ENCODE data around the gene SUPT16H. TPM values are rescaled to one million over a fixed set of nuclear protein-coding genes. Genes with fewer than 3 reads are reported as not detected.

The SUPT16H gene
- total and polyA plus RNA-seq, 5 donors from 2014 or later, result 49.7 to 65.5 (median 63.6) TPM

DNA sequence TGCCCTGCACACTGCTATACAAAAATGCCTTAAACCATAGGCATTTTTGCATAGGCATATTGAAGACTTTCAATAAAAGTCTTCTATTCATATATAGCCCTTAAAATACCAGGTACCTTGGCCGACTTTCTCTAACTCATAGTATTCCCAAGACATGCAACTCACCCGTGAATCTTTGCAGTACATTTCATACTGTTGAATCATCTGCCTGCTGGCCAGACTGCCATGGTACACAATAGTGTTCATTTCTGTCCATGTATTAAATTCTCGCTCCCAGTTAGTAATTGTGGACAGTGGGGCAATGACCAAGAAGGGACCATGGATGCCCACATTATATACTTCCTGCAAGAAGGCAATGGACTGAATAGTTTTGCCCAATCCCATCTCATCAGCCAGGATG is 24.3 kb upstream of the SUPT16H start:
- Mint-ChIP-seq H3K9me3 (no peaks in the 10 kb centered on the region), H3K27me3 (no peaks in the 10 kb centered on the region), H3K36me3 (peaks cover 71% of the 10 kb centered on the region), H3K4me3 (no peak overlapping the region), H3K27ac (no peak overlapping the region), H3K4me1 (peaks cover 0 to 8% (median 2%) of the 10 kb centered on the region in 4 donors)
- Histone ChIP-seq H3K27ac (ENCODE audit: insufficient read depth, low read length, poor library complexity, severe bottlenecking) (no peak overlapping the region), H3K9me3 (ENCODE audit: control insufficient read depth in 2 of 2, low read length in 2 of 2) (no peaks in the 10 kb centered on the region), H3K27me3 (ENCODE audit: control insufficient read depth, insufficient read depth, low read length) (no peaks in the 10 kb centered on the region), H3K4me1 (ENCODE audit: control insufficient read depth, insufficient read depth, low read length, poor library complexity, severe bottlenecking) (no peaks in the 10 kb centered on the region), H3K4me3 (ENCODE audit: low read depth, low read length) (no peak overlapping the region), H3K36me3 (ENCODE audit: control insufficient read depth, insufficient read depth, low read length) (peaks cover 92% of the 10 kb centered on the region)
- ATAC-seq (ENCODE audit: low read depth in 2 of 2) (no peak), DNase-seq (no peak)

GRCh38 chr14:21406213-21406612 is 22.4 kb upstream of the SUPT16H start:
- DNase-seq (no peak), ATAC-seq (ENCODE audit: low read depth in 2 of 2) (no peak)
- Histone ChIP-seq H3K4me3 (ENCODE audit: low read depth, low read length) (no peak overlapping the region), H3K9me3 (ENCODE audit: control insufficient read depth in 2 of 2, low read length in 2 of 2) (no peaks in the 10 kb centered on the region), H3K27ac (ENCODE audit: insufficient read depth, low read length, poor library complexity, severe bottlenecking) (no peak overlapping the region), H3K4me1 (ENCODE audit: control insufficient read depth, insufficient read depth, low read length, poor library complexity, severe bottlenecking) (no peaks in the 10 kb centered on the region), H3K27me3 (ENCODE audit: control insufficient read depth, insufficient read depth, low read length) (no peaks in the 10 kb centered on the region), H3K36me3 (ENCODE audit: control insufficient read depth, insufficient read depth, low read length) (peaks cover 93% of the 10 kb centered on the region)
- H3K4me1 Mint-ChIP-seq, result peaks cover 0 to 8% (median 3%) of the 10 kb centered on the region in 4 donors
- no peaks in the 10 kb centered on the region for H3K27me3 Mint-ChIP-seq
- no peak overlapping the region for H3K27ac Mint-ChIP-seq
- peaks cover 72% of the 10 kb centered on the region for H3K36me3 Mint-ChIP-seq
- H3K4me3 Mint-ChIP-seq, result no peak overlapping the region
- H3K9me3 Mint-ChIP-seq, result no peaks in the 10 kb centered on the region

- peaks cover 72% of the 10 kb centered on the region for H3K36me3 Mint-ChIP-seq
- Histone ChIP-seq H3K4me3 (ENCODE audit: low read depth, low read length) (no peak overlapping the region), H3K36me3 (ENCODE audit: control insufficient read depth, insufficient read depth, low read length) (peaks cover 93% of the 10 kb centered on the region), H3K27me3 (ENCODE audit: control insufficient read depth, insufficient read depth, low read length) (no peaks in the 10 kb centered on the region), H3K9me3 (ENCODE audit: control insufficient read depth in 2 of 2, low read length in 2 of 2) (no peaks in the 10 kb centered on the region), H3K27ac (ENCODE audit: insufficient read depth, low read length, poor library complexity, severe bottlenecking) (no peak overlapping the region), H3K4me1 (ENCODE audit: control insufficient read depth, insufficient read depth, low read length, poor library complexity, severe bottlenecking) (no peaks in the 10 kb centered on the region)
- H3K27me3 Mint-ChIP-seq, result no peaks in the 10 kb centered on the region
- H3K9me3 Mint-ChIP-seq, result no peaks in the 10 kb centered on the region
- no peak for ATAC-seq (ENCODE audit: low read depth in 2 of 2)
- peak overlapping the region in 2 of 3 donors; percentile 52 to 56 for H3K27ac Mint-ChIP-seq
- DNase-seq, result peak in 1 of 3 donors; percentile 23
- peaks cover 0 to 4% (median under 1%) of the 10 kb centered on the region in 4 donors for H3K4me1 Mint-ChIP-seq
- H3K4me3 Mint-ChIP-seq, result no peak overlapping the region
These were observed 21.3 kb upstream of the SUPT16H start for GRCh38 chr14:21405097-21405496.

GRCh38 chr14:21399311-21399870 is 15.6 kb upstream of the SUPT16H start:
- H3K9me3 ChIP-seq (ENCODE audit: control insufficient read depth in 2 of 2, low read length in 2 of 2), result no peaks in the 10 kb centered on the region
- no peak overlapping the region for H3K27ac Mint-ChIP-seq
- DNase-seq, result no peak
- no peak for ATAC-seq (ENCODE audit: low read depth in 2 of 2)
- H3K27ac ChIP-seq (ENCODE audit: insufficient read depth, low read length, poor library complexity, severe bottlenecking), result no peak overlapping the region
- no peaks in the 10 kb centered on the region for H3K27me3 Mint-ChIP-seq
- peaks cover 0 to 2% (median 0%) of the 10 kb centered on the region in 4 donors for H3K4me1 Mint-ChIP-seq
- peaks cover 91% of the 10 kb centered on the region for H3K36me3 ChIP-seq (ENCODE audit: control insufficient read depth, insufficient read depth, low read length)
- no peak overlapping the region for H3K4me3 ChIP-seq (ENCODE audit: low read depth, low read length)
- no peaks in the 10 kb centered on the region for H3K4me1 ChIP-seq (ENCODE audit: control insufficient read depth, insufficient read depth, low read length, poor library complexity, severe bottlenecking)
- H3K9me3 Mint-ChIP-seq, result no peaks in the 10 kb centered on the region
- H3K27me3 ChIP-seq (ENCODE audit: control insufficient read depth, insufficient read depth, low read length), result no peaks in the 10 kb centered on the region
- H3K36me3 Mint-ChIP-seq, result peaks cover 56% of the 10 kb centered on the region
- no peak overlapping the region for H3K4me3 Mint-ChIP-seq

GRCh38 chr14:21398901-21399300 is 15.1 kb upstream of the SUPT16H start:
- ATAC-seq (ENCODE audit: low read depth in 2 of 2) (no peak), DNase-seq (no peak)
- Mint-ChIP-seq H3K36me3 (peaks cover 58% of the 10 kb centered on the region), H3K4me3 (no peak overlapping the region), H3K9me3 (no peaks in the 10 kb centered on the region), H3K4me1 (peaks cover 0 to 2% (median 0%) of the 10 kb centered on the region in 4 donors), H3K27me3 (no peaks in the 10 kb centered on the region), H3K27ac (no peak overlapping the region)
- no peak overlapping the region for H3K4me3 ChIP-seq (ENCODE audit: low read depth, low read length)
- H3K4me1 ChIP-seq (ENCODE audit: control insufficient read depth, insufficient read depth, low read length, poor library complexity, severe bottlenecking), result no peaks in the 10 kb centered on the region
- peaks cover 96% of the 10 kb centered on the region for H3K36me3 ChIP-seq (ENCODE audit: control insufficient read depth, insufficient read depth, low read length)
- H3K27me3 ChIP-seq (ENCODE audit: control insufficient read depth, insufficient read depth, low read length), result no peaks in the 10 kb centered on the region
- no peaks in the 10 kb centered on the region for H3K9me3 ChIP-seq (ENCODE audit: control insufficient read depth in 2 of 2, low read length in 2 of 2)
- H3K27ac ChIP-seq (ENCODE audit: insufficient read depth, low read length, poor library complexity, severe bottlenecking), result no peak overlapping the region

- DNase-seq (no peak), ATAC-seq (ENCODE audit: low read depth in 2 of 2) (no peak)
- H3K36me3 Mint-ChIP-seq, result peaks cover 61% of the 10 kb centered on the region
- no peaks in the 10 kb centered on the region for H3K27me3 Mint-ChIP-seq
- Histone ChIP-seq H3K4me1 (ENCODE audit: control insufficient read depth, insufficient read depth, low read length, poor library complexity, severe bottlenecking) (no peaks in the 10 kb centered on the region), H3K9me3 (ENCODE audit: control insufficient read depth in 2 of 2, low read length in 2 of 2) (no peaks in the 10 kb centered on the region), H3K4me3 (ENCODE audit: low read depth, low read length) (no peak overlapping the region), H3K27me3 (ENCODE audit: control insufficient read depth, insufficient read depth, low read length) (no peaks in the 10 kb centered on the region), H3K36me3 (ENCODE audit: control insufficient read depth, insufficient read depth, low read length) (peaks cover 97% of the 10 kb centered on the region), H3K27ac (ENCODE audit: insufficient read depth, low read length, poor library complexity, severe bottlenecking) (no peak overlapping the region)
- no peak overlapping the region for H3K27ac Mint-ChIP-seq
- H3K9me3 Mint-ChIP-seq, result no peaks in the 10 kb centered on the region
- H3K4me1 Mint-ChIP-seq, result peaks cover 0 to 3% (median 0%) of the 10 kb centered on the region in 4 donors
- no peak overlapping the region for H3K4me3 Mint-ChIP-seq
These were observed 11.6 kb upstream of the SUPT16H start for GRCh38 chr14:21395450-21395849.

DNA sequence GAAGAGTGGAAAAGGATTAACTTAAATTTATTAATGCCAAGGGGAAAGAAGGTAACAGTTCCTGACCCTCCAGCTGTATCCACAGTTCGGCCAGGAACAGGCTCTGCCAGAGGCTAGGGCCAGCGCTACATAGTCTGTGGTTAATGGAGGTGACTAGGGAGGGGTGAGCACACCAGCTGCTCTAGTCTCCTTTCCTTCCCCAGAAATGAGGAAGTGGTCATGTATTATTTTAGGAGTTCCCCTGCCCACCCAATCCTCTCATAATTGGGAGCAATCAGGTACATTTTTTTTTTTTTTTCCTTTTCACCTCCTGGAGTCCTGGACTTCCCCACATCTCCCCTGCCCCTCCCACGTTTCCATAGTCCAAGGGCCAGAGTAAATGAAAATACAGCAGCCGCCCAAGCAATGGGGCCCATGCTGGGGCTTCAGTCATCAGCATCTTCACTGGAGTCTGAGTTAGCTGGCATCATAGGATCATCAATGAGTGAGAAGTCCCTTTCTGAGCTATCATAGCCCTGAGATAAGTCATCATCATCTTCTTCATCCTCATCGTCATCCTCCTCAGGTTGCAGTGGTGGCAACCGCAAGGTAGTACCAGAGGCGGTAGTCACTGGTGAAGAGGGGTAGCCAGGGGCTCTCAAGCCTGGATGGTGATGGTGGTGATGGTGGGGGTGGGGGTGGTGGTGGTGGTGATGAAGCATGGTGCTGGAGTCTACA is 1.5 kb upstream of the SUPT16H start:
- peaks cover 35% of the 10 kb centered on the region for H3K4me1 ChIP-seq (ENCODE audit: control insufficient read depth, insufficient read depth, low read length, poor library complexity, severe bottlenecking)
- peak overlapping the region in 1 of 3 donors; percentile 99 for H3K27ac Mint-ChIP-seq
- H3K36me3 ChIP-seq (ENCODE audit: control insufficient read depth, insufficient read depth, low read length), result peaks cover 13% of the 10 kb centered on the region
- ATAC-seq (ENCODE audit: low read depth in 2 of 2) (no peak), DNase-seq (no peak)
- peaks cover 14 to 40% (median 26%) of the 10 kb centered on the region in 4 donors for H3K4me1 Mint-ChIP-seq
- H3K9me3 Mint-ChIP-seq, result no peaks in the 10 kb centered on the region
- H3K9me3 ChIP-seq (ENCODE audit: control insufficient read depth in 2 of 2, low read length in 2 of 2), result no peaks in the 10 kb centered on the region
- H3K27me3 Mint-ChIP-seq, result no peaks in the 10 kb centered on the region
- peak overlapping the region; percentile 94 for H3K27ac ChIP-seq (ENCODE audit: insufficient read depth, low read length, poor library complexity, severe bottlenecking)
- peak overlapping the region; percentile 88 for H3K4me3 ChIP-seq (ENCODE audit: low read depth, low read length)
- no peaks in the 10 kb centered on the region for H3K27me3 ChIP-seq (ENCODE audit: control insufficient read depth, insufficient read depth, low read length)
- H3K36me3 Mint-ChIP-seq, result peaks cover 14% of the 10 kb centered on the region
- peak overlapping the region; percentile 70 to 99 (median 94) for H3K4me3 Mint-ChIP-seq

GRCh38 chr14:21384494-21384851 is 654 bp upstream of the SUPT16H start:
- peaks cover 20 to 48% (median 30%) of the 10 kb centered on the region in 4 donors for H3K4me1 Mint-ChIP-seq
- H3K9me3 Mint-ChIP-seq, result no peaks in the 10 kb centered on the region
- Histone ChIP-seq H3K9me3 (ENCODE audit: control insufficient read depth in 2 of 2, low read length in 2 of 2) (no peaks in the 10 kb centered on the region), H3K4me3 (ENCODE audit: low read depth, low read length) (peak overlapping the region; percentile 88), H3K27ac (ENCODE audit: insufficient read depth, low read length, poor library complexity, severe bottlenecking) (peak overlapping the region; percentile 94), H3K36me3 (ENCODE audit: control insufficient read depth, insufficient read depth, low read length) (peaks cover 4% of the 10 kb centered on the region), H3K27me3 (ENCODE audit: control insufficient read depth, insufficient read depth, low read length) (no peaks in the 10 kb centered on the region), H3K4me1 (ENCODE audit: control insufficient read depth, insufficient read depth, low read length, poor library complexity, severe bottlenecking) (peaks cover 38% of the 10 kb centered on the region)
- H3K27ac Mint-ChIP-seq, result peak overlapping the region; percentile 99 to 100 (median 100)
- DNase-seq (no peak), ATAC-seq (ENCODE audit: low read depth in 2 of 2) (peak in 1 of 2 donors; percentile 19)
- H3K27me3 Mint-ChIP-seq, result no peaks in the 10 kb centered on the region
- H3K36me3 Mint-ChIP-seq, result peaks cover 14% of the 10 kb centered on the region
- H3K4me3 Mint-ChIP-seq, result peak overlapping the region; percentile 94 to 99 (median 96)

Measured in CD4-positive, CD25-positive, alpha-beta regulatory T cell (primary cell).